GM12878 (cell line): ENCODE results near the gene CTBS. TPM values are rescaled to one million over a fixed set of nuclear protein-coding genes. Genes with fewer than 3 reads are reported as not detected.

Experiments
- ATAC-seq: fragments of 200-7000 bp; cut with Tn5 transposase; 3 replicates; pipeline ENCODE4 v1.9.1; 2020; ENCODE audit warnings: mild to moderate bottlenecking, moderate library complexity
- BruUV-seq: library from RNA; stranded (reverse); fragments of 400-500 nt; replicated peaks from 2 replicates; lab custom pipeline; 2021; lab: Mats Ljungman, UMichigan
- CTCF ChIA-PET: fragments of 300-600 bp; sonication (Branson Sonifier 250); formaldehyde crosslinking; extraction: SDS; loops from one replicate; lab custom pipeline; 2021; ENCODE audit warnings: inconsistent platforms; lab: Yijun Ruan, JAX
- POLR2A ChIA-PET: fragments of 350-600 bp; formaldehyde crosslinking; extraction: SDS; loops from one replicate; lab custom pipeline; 2021; ENCODE audit warnings: inconsistent platforms; lab: Charles Lee
- RAD21 ChIA-PET: fragments of 300-600 bp; sonication (Branson Sonifier 250); formaldehyde crosslinking; loops from one replicate; lab custom pipeline; 2023; ENCODE audit warnings: antibody characterized with exemption; ENCODE audit not compliant: unreplicated experiment; lab: Charles Lee
- SMC1A ChIA-PET: fragments of 300-600 bp; sonication (Branson Sonifier 250); formaldehyde crosslinking; loops from one replicate; lab custom pipeline; 2023; ENCODE audit not compliant: unreplicated experiment, uncharacterized antibody; lab: Charles Lee
- DNase-seq: peaks from one replicate; pipeline ENCODE4 v3.0.0-alpha.2; 2011; ENCODE audit warnings: low read depth, low spot score
- FAIRE-seq: peaks from 3 replicates; lab custom pipeline; 2011; peaks lifted over from hg19 to GRCh38; lab: Jason Lieb, UNC
- H2AFZ ChIP-seq: 2 replicates; pipeline ENCODE4 v1.6.0; 2011; ENCODE audit warnings: low read depth, low read length, control low read depth; ENCODE audit not compliant: control insufficient read depth
- H3K27ac ChIP-seq: 2 replicates; pipeline ENCODE4 v1.5.1; 2011; ENCODE audit warnings: control low read depth; ENCODE audit not compliant: control insufficient read depth, insufficient read depth
- H3K27me3 ChIP-seq, 2 experiments: replicated peaks in 1 of 2; 2 replicates each; pipeline versions ENCODE4 v1.6.0 to v1.6.1; 2011; ENCODE audit warnings: low read length in 1 of 2; ENCODE audit not compliant: control insufficient read depth in 2 of 2, insufficient read depth in 2 of 2
- H3K36me3 ChIP-seq, 2 experiments: 2 replicates each; pipeline ENCODE4 v1.5.1; 2011; ENCODE audit warnings: low read length in 1 of 2; ENCODE audit not compliant: control insufficient read depth in 2 of 2, insufficient read depth in 2 of 2
- H3K4me1 ChIP-seq: 2 replicates; pipeline ENCODE4 v1.6.1; 2011; ENCODE audit warnings: mild to moderate bottlenecking, low read length, moderate library complexity, mixed read lengths; ENCODE audit not compliant: control insufficient read depth, insufficient read depth
- H3K4me2 ChIP-seq: 2 replicates; pipeline ENCODE4 v1.6.0; 2011; ENCODE audit warnings: control low read depth; ENCODE audit not compliant: control insufficient read depth, insufficient read depth
- H3K4me3 ChIP-seq: fragments of 200-600 bp; sonication (generic); 2 replicates; pipeline ENCODE4 v1.5.1; 2016
- H3K79me2 ChIP-seq: 2 replicates; pipeline ENCODE4 v1.6.0; 2011; ENCODE audit warnings: low read length; ENCODE audit not compliant: control insufficient read depth, insufficient read depth
- H3K9ac ChIP-seq: 2 replicates; pipeline ENCODE4 v1.8.0; 2011; ENCODE audit warnings: low read length, control low read depth, mixed read lengths; ENCODE audit not compliant: control insufficient read depth, insufficient read depth
- H3K9me3 ChIP-seq: replicated peaks from 3 replicates; pipeline ENCODE4 v1.5.1; 2011; ENCODE audit warnings: mild to moderate bottlenecking, low read length; ENCODE audit not compliant: control insufficient read depth, insufficient read depth
- H4K20me1 ChIP-seq: 2 replicates; pipeline ENCODE4 v1.6.0; 2011; ENCODE audit not compliant: control insufficient read depth, insufficient read depth
- CBX5 ChIP-seq: sonication (generic); IDR thresholded peaks from 2 replicates; pipeline ENCODE4 v1.6.1; 2016; ENCODE audit warnings: low read depth, moderate library complexity, mild to moderate bottlenecking, inconsistent platforms
- CHD4 ChIP-seq: fragments of 200-600 bp; sonication (generic); IDR thresholded peaks from 2 replicates; pipeline ENCODE4 v1.6.1; 2016; ENCODE audit warnings: mild to moderate bottlenecking
- FOS ChIP-seq: IDR thresholded peaks from 3 replicates; pipeline ENCODE4 v1.6.1; 2011; ENCODE audit warnings: borderline replicate concordance; ENCODE audit not compliant: insufficient read length; ENCODE audit errors: extremely low read depth
- HDAC6 ChIP-seq: fragments of 200-600 bp; sonication (generic); IDR thresholded peaks from one replicate; pipeline ENCODE4 v1.8.0; 2017; ENCODE audit warnings: antibody characterized with exemption; ENCODE audit not compliant: unreplicated experiment
- JUND ChIP-seq: IDR thresholded peaks from 2 replicates; pipeline ENCODE4 v1.6.1; 2012; ENCODE audit warnings: low read depth, mild to moderate bottlenecking, low read length, improper control_type of control experiment, moderate library complexity
- KLF5 ChIP-seq: fragments of 450-650 bp; IDR thresholded peaks from 2 replicates; pipeline ENCODE4 v1.6.1; 2014; ENCODE audit warnings: mild to moderate bottlenecking; ENCODE audit not compliant: partially characterized antibody
- MEF2A ChIP-seq: IDR thresholded peaks from 2 replicates; pipeline ENCODE4 v1.6.1; 2011; ENCODE audit warnings: low read depth, mild to moderate bottlenecking, low read length, moderate library complexity; ENCODE audit not compliant: insufficient read depth
- NFYA ChIP-seq: IDR thresholded peaks from 2 replicates; pipeline ENCODE4 v1.6.1; 2011; ENCODE audit warnings: low read depth, mild to moderate bottlenecking, low read length, improper control_type of control experiment, borderline replicate concordance
- POU2F2 ChIP-seq: IDR thresholded peaks from 3 replicates; pipeline ENCODE4 v1.6.1; 2011; ENCODE audit warnings: low read depth, mild to moderate bottlenecking, low read length, borderline replicate concordance
- RCOR1 ChIP-seq: conservative IDR thresholded peaks from 2 replicates; pipeline ENCODE4 v1.6.1; 2012; ENCODE audit warnings: low read depth, low read length, improper control_type of control experiment
- RFX5 ChIP-seq: IDR thresholded peaks from 2 replicates; pipeline ENCODE4 v1.6.1; 2011; ENCODE audit warnings: low read depth, low read length, improper control_type of control experiment
- SP1 ChIP-seq: IDR thresholded peaks from one replicate; pipeline ENCODE4 v1.6.1; 2011; ENCODE audit warnings: low read depth, low read length
- STAT3 ChIP-seq: IDR thresholded peaks from 2 replicates; pipeline ENCODE4 v1.6.1; 2011; ENCODE audit warnings: low read depth, low read length, improper control_type of control experiment
- WGBS: methylation state at CpG from one replicate; pipeline ENCODE4 v1.1.6; 2016; ENCODE audit warnings: low lambda C conversion rate; ENCODE audit not compliant: insufficient replicate concordance, insufficient coverage; ENCODE audit errors: missing lambda C conversion rate; 5-methylcytosine and 5-hydroxymethylcytosine counted together
- in situ Hi-C: fragments of 300-500 bp; cut with MboI; formaldehyde crosslinking; loops from 9 replicates; pipeline ENCODE4 v1.14.3; 2018; ENCODE audit warnings: mixed read lengths
- intact Hi-C: fragments of 100-400 bp; cut with micrococcal nuclease; formaldehyde crosslinking; loops from one replicate; pipeline ENCODE4 v1.14.2; 2022; ENCODE audit not compliant: unreplicated experiment
- polyA plus RNA-seq, 11 experiments: library from polyadenylated mRNA; depleted of rRNA in 4 of 11; unstranded in 6 of 11; stranded (reverse) in 5 of 11; fragments of >200 nt; fragmentation: Nextera tagmentation in 4 of 11; fragmentation: Illumina TruSeq in 1 of 11; extraction: Ambion mirVana in 4 of 11; extraction: Trizol in 1 of 11; gene quantifications; 1 replicate in 1 of 11; 2 replicates in 10 of 11; pipeline versions ENCODE4 v1.2.1 to v1.2.3, GENCODE V29; 2011 to 2016; ENCODE audit warnings: inconsistent platforms in 2 of 11, missing spikeins in 2 of 11, low read depth in 1 of 11
- total RNA-seq, 4 experiments: library from RNA; depleted of rRNA in 3 of 4; stranded (reverse); fragments of >200 nt in 3 of 4; fragmentation: Illumina TruSeq in 1 of 4; extraction: Trizol in 1 of 4; gene quantifications; 2 replicates each; pipeline versions ENCODE4 v1.2.1 to v1.2.3, GENCODE V29; 2013 to 2021
- TF ChIP-seq, protein P1 (sequence below): IDR thresholded peaks from 2 replicates; pipeline ENCODE4 v1.6.1; 2012; ENCODE audit warnings: improper control_type of control experiment, low read depth, low read length; ENCODE audit not compliant: insufficient replicate concordance
- TF ChIP-seq, protein P2 (sequence below): IDR thresholded peaks from 2 replicates; pipeline ENCODE4 v1.6.1; 2011; ENCODE audit warnings: low read depth, low read length, improper control_type of control experiment, borderline replicate concordance

Gene CTBS
- total and polyA plus RNA-seq, 10 of the 15 experiments (the other 5 are each of a cell fraction or from before 2014, with no cell fraction given): 4.3 to 21.2 (median 12.3) TPM

DNA sequence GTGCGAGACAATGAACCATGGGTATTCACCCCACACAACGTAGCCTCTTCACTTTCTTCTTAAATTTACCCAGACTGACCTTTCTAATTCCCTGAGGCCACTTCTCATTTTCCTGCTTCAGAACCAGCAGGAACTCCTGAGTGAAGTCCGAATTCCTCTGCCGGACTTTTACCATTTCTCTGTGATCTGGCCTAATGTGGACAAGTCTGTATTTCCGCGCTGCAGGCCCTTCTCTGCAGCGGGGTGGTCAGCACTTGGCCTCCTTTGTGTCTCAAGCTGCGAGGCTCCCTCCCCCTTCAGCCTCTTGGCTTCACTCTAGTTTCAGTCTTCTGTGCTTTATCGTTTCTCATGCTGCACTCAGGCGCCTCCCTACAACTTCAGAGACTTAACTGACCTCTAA, 9.4 kb upstream of the CTBS start:
- ATAC-seq: no peak
- WGBS: 41% methylated on average over 10 of the region's 10 CpGs
- POLR2A ChIA-PET: interaction anchor here (2.0 kb wide), 1 partner anchor 11 kb away, joined by 7 read pairs; no protein-coding TSS in a partner anchor
- no TSS peak for BruUV-seq
- H2AFZ ChIP-seq: no peak overlapping the region
- peaks cover 3% of the 10 kb centered on the region for H3K4me1 ChIP-seq
- H3K27me3 ChIP-seq: no peaks in the 10 kb centered on the region
- TF ChIP-seq JUND (no peak), FOS (no peak), MEF2A (no peak), RCOR1 (no peak), SP1 (no peak), KLF5 (no peak), CBX5 (no peak), NFYA (no peak), HDAC6 (no peak), STAT3 (no peak), CHD4 (no peak), RFX5 (no peak), POU2F2 (no peak)
- TF ChIP-seq, protein P1, sequence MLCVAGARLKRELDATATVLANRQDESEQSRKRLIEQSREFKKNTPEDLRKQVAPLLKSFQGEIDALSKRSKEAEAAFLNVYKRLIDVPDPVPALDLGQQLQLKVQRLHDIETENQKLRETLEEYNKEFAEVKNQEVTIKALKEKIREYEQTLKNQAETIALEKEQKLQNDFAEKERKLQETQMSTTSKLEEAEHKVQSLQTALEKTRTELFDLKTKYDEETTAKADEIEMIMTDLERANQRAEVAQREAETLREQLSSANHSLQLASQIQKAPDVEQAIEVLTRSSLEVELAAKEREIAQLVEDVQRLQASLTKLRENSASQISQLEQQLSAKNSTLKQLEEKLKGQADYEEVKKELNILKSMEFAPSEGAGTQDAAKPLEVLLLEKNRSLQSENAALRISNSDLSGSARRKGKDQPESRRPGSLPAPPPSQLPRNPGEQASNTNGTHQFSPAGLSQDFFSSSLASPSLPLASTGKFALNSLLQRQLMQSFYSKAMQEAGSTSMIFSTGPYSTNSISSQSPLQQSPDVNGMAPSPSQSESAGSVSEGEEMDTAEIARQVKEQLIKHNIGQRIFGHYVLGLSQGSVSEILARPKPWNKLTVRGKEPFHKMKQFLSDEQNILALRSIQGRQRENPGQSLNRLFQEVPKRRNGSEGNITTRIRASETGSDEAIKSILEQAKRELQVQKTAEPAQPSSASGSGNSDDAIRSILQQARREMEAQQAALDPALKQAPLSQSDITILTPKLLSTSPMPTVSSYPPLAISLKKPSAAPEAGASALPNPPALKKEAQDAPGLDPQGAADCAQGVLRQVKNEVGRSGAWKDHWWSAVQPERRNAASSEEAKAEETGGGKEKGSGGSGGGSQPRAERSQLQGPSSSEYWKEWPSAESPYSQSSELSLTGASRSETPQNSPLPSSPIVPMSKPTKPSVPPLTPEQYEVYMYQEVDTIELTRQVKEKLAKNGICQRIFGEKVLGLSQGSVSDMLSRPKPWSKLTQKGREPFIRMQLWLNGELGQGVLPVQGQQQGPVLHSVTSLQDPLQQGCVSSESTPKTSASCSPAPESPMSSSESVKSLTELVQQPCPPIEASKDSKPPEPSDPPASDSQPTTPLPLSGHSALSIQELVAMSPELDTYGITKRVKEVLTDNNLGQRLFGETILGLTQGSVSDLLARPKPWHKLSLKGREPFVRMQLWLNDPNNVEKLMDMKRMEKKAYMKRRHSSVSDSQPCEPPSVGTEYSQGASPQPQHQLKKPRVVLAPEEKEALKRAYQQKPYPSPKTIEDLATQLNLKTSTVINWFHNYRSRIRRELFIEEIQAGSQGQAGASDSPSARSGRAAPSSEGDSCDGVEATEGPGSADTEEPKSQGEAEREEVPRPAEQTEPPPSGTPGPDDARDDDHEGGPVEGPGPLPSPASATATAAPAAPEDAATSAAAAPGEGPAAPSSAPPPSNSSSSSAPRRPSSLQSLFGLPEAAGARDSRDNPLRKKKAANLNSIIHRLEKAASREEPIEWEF: no peak
- TF ChIP-seq, protein P2, sequence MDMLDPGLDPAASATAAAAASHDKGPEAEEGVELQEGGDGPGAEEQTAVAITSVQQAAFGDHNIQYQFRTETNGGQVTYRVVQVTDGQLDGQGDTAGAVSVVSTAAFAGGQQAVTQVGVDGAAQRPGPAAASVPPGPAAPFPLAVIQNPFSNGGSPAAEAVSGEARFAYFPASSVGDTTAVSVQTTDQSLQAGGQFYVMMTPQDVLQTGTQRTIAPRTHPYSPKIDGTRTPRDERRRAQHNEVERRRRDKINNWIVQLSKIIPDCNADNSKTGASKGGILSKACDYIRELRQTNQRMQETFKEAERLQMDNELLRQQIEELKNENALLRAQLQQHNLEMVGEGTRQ: no peak
- TF ChIP-seq, all 136 proteins: peak for 0
- intact Hi-C loops: no loop called here
- H3K79me2 ChIP-seq: no peaks in the 10 kb centered on the region
- no peak overlapping the region for H3K4me2 ChIP-seq
- in situ Hi-C loops: no loop called here
- H3K9me3 ChIP-seq: peaks cover 2% of the 10 kb centered on the region; the same call in 2 of the 3 replicates
- CTCF ChIA-PET: no interaction called here
- H3K36me3 ChIP-seq: no peaks in the 10 kb centered on the region
- FAIRE-seq: no peak
- H4K20me1 ChIP-seq: no peaks in the 10 kb centered on the region
- H3K27ac ChIP-seq: no peak overlapping the region
- RAD21 ChIA-PET: no interaction called here
- SMC1A ChIA-PET: interaction anchor here (1.4 to 1.7 kb wide), 2 partner anchors 10 to 16 kb away, joined by 3 read pairs; no protein-coding TSS in a partner anchor
- no peak for DNase-seq
- no peak overlapping the region for H3K4me3 ChIP-seq
- no peak overlapping the region for H3K9ac ChIP-seq
